Common myeloid progenitor, CD34-positive (primary cell): ENCODE data around the gene LRRC71.

Source experiments
- CTCF ChIA-PET: fragments of 350-600 bp; sonication (Branson Sonifier 250); formaldehyde crosslinking; loops from one replicate; lab custom pipeline; 2021; ENCODE audit warnings: antibody characterized with exemption; lab: Charles Lee
- POLR2A ChIA-PET: fragments of 350-600 bp; sonication (Branson Sonifier 250); formaldehyde crosslinking; loops from one replicate; lab custom pipeline; 2021; ENCODE audit warnings: antibody characterized with exemption; lab: Charles Lee
- DNase-seq, 3 donors: peaks; one replicate each; pipeline versions ENCODE4 v3.0.0 to v3.0.0-alpha.2; 2013
- H3K27ac ChIP-seq, 2 experiments: 1 replicate in 1 of 2; 2 replicates in 1 of 2; pipeline ENCODE4 v1.7.0; 2013; ENCODE audit warnings: inconsistent platforms in 2 of 2, low read length in 2 of 2, mild to moderate bottlenecking in 2 of 2, low read depth in 1 of 2, moderate library complexity in 1 of 2; ENCODE audit not compliant: severe bottlenecking in 2 of 2, insufficient read depth in 1 of 2, poor library complexity in 1 of 2
- H3K27me3 ChIP-seq, 5 experiments: replicated peaks in 2 of 5; 1 replicate in 3 of 5; 2 replicates in 2 of 5; pipeline versions ENCODE4 v1.6.1 to v1.7.0; 2013; ENCODE audit warnings: low read length in 4 of 5, mild to moderate bottlenecking in 2 of 5, moderate library complexity in 2 of 5, inconsistent platforms in 1 of 5; ENCODE audit not compliant: insufficient read depth in 5 of 5, control insufficient read depth in 4 of 5
- H3K36me3 ChIP-seq, 4 experiments: 1 replicate in 2 of 4; 2 replicates in 2 of 4; pipeline versions ENCODE4 v1.6.1 to v1.7.0; 2013; ENCODE audit warnings: low read length in 3 of 4, control low read depth in 1 of 4, mild to moderate bottlenecking in 1 of 4; ENCODE audit not compliant: control insufficient read depth in 4 of 4, insufficient read depth in 4 of 4
- H3K4me1 ChIP-seq, 4 experiments: 1 replicate in 3 of 4; 2 replicates in 1 of 4; pipeline versions ENCODE4 v1.6.1 to v1.7.1; 2013; ENCODE audit warnings: low read length in 3 of 4, mild to moderate bottlenecking in 3 of 4, control low read depth in 1 of 4, inconsistent platforms in 1 of 4, moderate library complexity in 1 of 4; ENCODE audit not compliant: control insufficient read depth in 4 of 4, insufficient read depth in 4 of 4; ENCODE audit errors: control extremely low read depth in 1 of 4
- H3K4me3 ChIP-seq, 7 experiments: 1 replicate in 4 of 7; 2 replicates in 3 of 7; pipeline versions ENCODE4 v1.5.1 to v1.7.0; 2013; ENCODE audit warnings: mild to moderate bottlenecking in 7 of 7, low read length in 6 of 7, moderate library complexity in 6 of 7, inconsistent platforms in 2 of 7, low read depth in 2 of 7, control low read depth in 1 of 7; ENCODE audit not compliant: insufficient read depth in 4 of 7, control insufficient read depth in 1 of 7; ENCODE audit errors: extremely low read depth in 1 of 7
- H3K9me3 ChIP-seq, 5 experiments: 1 replicate in 4 of 5; 2 replicates in 1 of 5; pipeline versions ENCODE4 v1.6.1 to v1.7.1; 2013; ENCODE audit warnings: low read length in 4 of 5, mild to moderate bottlenecking in 2 of 5, inconsistent platforms in 1 of 5, low read depth in 1 of 5, moderate library complexity in 1 of 5; ENCODE audit not compliant: control insufficient read depth in 4 of 5, insufficient read depth in 2 of 5; ENCODE audit errors: control extremely low read depth in 1 of 5
- WGBS: methylation state at CpG from one replicate; pipeline ENCODE4 v1.1.5; 2013; ENCODE audit not compliant: insufficient coverage; 5-methylcytosine and 5-hydroxymethylcytosine counted together

Gene LRRC71

GRCh38 chr1:156904187-156904959 lies 16.1 kb upstream of the LRRC71 start:
- H3K4me1 ChIP-seq: peaks cover 0 to 52% (median 26%) of the 10 kb centered on the region in 4 experiments
- ChIA-PET POLR2A (no interaction called here), CTCF (interaction anchor here (0.9 to 1.6 kb wide), 2 partner anchors 10 to 17 kb away, joined by 3 to 4 read pairs; partner anchors contain the start of gene LRRC71)
- peaks cover 0 to 39% (median 3%) of the 10 kb centered on the region in 4 experiments for H3K36me3 ChIP-seq
- H3K4me3 ChIP-seq: no peak overlapping the region
- no peaks in the 10 kb centered on the region for H3K27me3 ChIP-seq
- no peak overlapping the region for H3K27ac ChIP-seq
- DNase-seq: no peak
- H3K9me3 ChIP-seq: no peaks in the 10 kb centered on the region
- 95% methylated on average over 13 of the region's 19 CpGs for WGBS

GRCh38 chr1:156905176-156905575 lies 15.3 kb upstream of the LRRC71 start:
- 90% methylated on average over 16 of the region's 16 CpGs for WGBS
- Histone ChIP-seq H3K27ac (no peak overlapping the region), H3K27me3 (no peaks in the 10 kb centered on the region), H3K4me3 (no peak overlapping the region), H3K4me1 (peaks cover 0 to 45% (median 18%) of the 10 kb centered on the region in 4 experiments), H3K9me3 (no peaks in the 10 kb centered on the region), H3K36me3 (peaks cover 0 to 42% (median 3%) of the 10 kb centered on the region in 4 experiments)
- DNase-seq: no peak
- CTCF ChIA-PET: interaction anchor here (1.0 to 1.6 kb wide), 2 partner anchors 9 to 16 kb away, joined by 3 read pairs; partner anchors contain the start of gene LRRC71
- POLR2A ChIA-PET: no interaction called here

DNA sequence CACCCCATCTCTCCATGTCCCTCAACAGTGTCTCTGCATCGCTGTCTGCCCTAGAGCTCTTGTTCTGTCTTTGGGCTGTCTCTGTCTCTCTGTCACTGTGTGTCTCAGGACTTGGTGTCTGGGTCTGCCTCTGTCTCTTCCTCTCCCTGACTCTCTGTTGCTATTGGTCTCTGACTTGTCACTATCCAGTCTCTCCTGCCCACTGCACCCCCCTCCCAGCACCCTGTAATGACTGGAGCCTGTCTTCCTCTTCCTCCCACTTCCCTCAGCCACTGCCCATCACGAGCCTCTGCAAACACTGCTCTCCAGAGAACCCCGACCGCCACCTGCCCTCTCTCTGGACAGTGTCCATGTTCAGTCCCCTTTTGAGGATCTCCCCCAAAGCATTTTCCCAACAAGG lies 14.8 kb upstream of the LRRC71 start:
- peaks cover 0 to 45% (median 14%) of the 10 kb centered on the region in 4 experiments for H3K4me1 ChIP-seq
- DNase-seq: no peak
- POLR2A ChIA-PET: no interaction called here
- CTCF ChIA-PET: interaction anchor here (1.0 kb wide), 1 partner anchor 8 kb away, joined by 3 read pairs; no protein-coding TSS in a partner anchor
- no peaks in the 10 kb centered on the region for H3K9me3 ChIP-seq
- H3K36me3 ChIP-seq: peaks cover 0 to 42% (median 3%) of the 10 kb centered on the region in 4 experiments
- no peaks in the 10 kb centered on the region for H3K27me3 ChIP-seq
- H3K4me3 ChIP-seq: no peak overlapping the region
- WGBS: 67% methylated on average over 4 of the region's 4 CpGs
- H3K27ac ChIP-seq: no peak overlapping the region

- no peak for DNase-seq
- Histone ChIP-seq H3K36me3 (peaks cover 0 to 42% (median 3%) of the 10 kb centered on the region in 4 experiments), H3K4me1 (peaks cover 0 to 41% (median 11%) of the 10 kb centered on the region in 4 experiments), H3K4me3 (no peak overlapping the region), H3K27ac (no peak overlapping the region), H3K9me3 (no peaks in the 10 kb centered on the region), H3K27me3 (no peaks in the 10 kb centered on the region)
- 100% methylated on average over 9 of the region's 16 CpGs for WGBS
- CTCF ChIA-PET: no interaction called here
- POLR2A ChIA-PET: no interaction called here
Measured at GRCh38 chr1:156906206-156906906, 14.1 kb upstream of the LRRC71 start.

- CTCF ChIA-PET: interaction anchor here (0.6 kb wide), 1 partner anchor 41 kb away, joined by 3 read pairs; no protein-coding TSS in a partner anchor
Measured at GRCh38 chr1:156908541-156908940, 11.9 kb upstream of the LRRC71 start.

GRCh38 chr1:156908955-156909354 lies 11.5 kb upstream of the LRRC71 start:
- CTCF ChIA-PET: interaction anchor here (0.6 to 5.9 kb wide), 5 partner anchors 13 to 71 kb away, joined by 3 to 48 read pairs (median 3); partner anchors contain the start of gene LRRC71
- H3K4me3 ChIP-seq: no peak overlapping the region
- H3K27ac ChIP-seq: no peak overlapping the region
- WGBS: 92% methylated on average over 9 of the region's 10 CpGs
- no peak for DNase-seq
- H3K4me1 ChIP-seq: peaks cover 0 to 55% (median 17%) of the 10 kb centered on the region in 4 experiments
- H3K27me3 ChIP-seq: no peaks in the 10 kb centered on the region
- H3K9me3 ChIP-seq: no peaks in the 10 kb centered on the region
- peaks cover 0 to 58% (median 5%) of the 10 kb centered on the region in 4 experiments for H3K36me3 ChIP-seq
- POLR2A ChIA-PET: no interaction called here

More at GRCh38 chr1:156908541-156908940, 11.9 kb upstream of the LRRC71 start:
- DNase-seq: no peak
- POLR2A ChIA-PET: no interaction called here
- Histone ChIP-seq H3K4me3 (no peak overlapping the region), H3K27me3 (no peaks in the 10 kb centered on the region), H3K27ac (no peak overlapping the region), H3K4me1 (peaks cover 0 to 51% (median 16%) of the 10 kb centered on the region in 4 experiments), H3K36me3 (peaks cover 0 to 56% (median 5%) of the 10 kb centered on the region in 4 experiments), H3K9me3 (no peaks in the 10 kb centered on the region)
- WGBS: 96% methylated on average over 25 of the region's 29 CpGs
